Lower leg skin (tissue), 4 donors: ENCODE results near the gene CREBRF. TPM values are rescaled to one million over a fixed set of nuclear protein-coding genes. Genes with fewer than 3 reads are reported as not detected.

ENCODE experiments used
- DNase-seq, 2 donors: peaks; one replicate each; pipeline ENCODE4 v3.0.0-alpha.2; 2019; ENCODE audit warnings: low spot score in 2 of 2
- H3K4me3 ChIP-seq: fragments of 200-600 bp; sonication (generic); 2 replicates; pipeline ENCODE4 v1.5.1; 2017; ENCODE audit warnings: mild to moderate bottlenecking, low read depth; ENCODE audit not compliant: poor library complexity, severe bottlenecking
- CTCF ChIP-seq, 3 donors: fragments of 450-650 bp; IDR thresholded peaks; one replicate each; pipeline ENCODE4 v1.5.1; 2016; ENCODE audit warnings: antibody characterized with exemption in 3 of 3, mild to moderate bottlenecking in 3 of 3, moderate library complexity in 2 of 3
- POLR2A ChIP-seq, 2 donors: fragments of 450-650 bp; IDR thresholded peaks; one replicate each; pipeline ENCODE4 v1.6.1; 2016 to 2017; ENCODE audit warnings: antibody characterized with exemption in 2 of 2, mild to moderate bottlenecking in 1 of 2, moderate library complexity in 1 of 2
- WGBS, 2 donors: methylation state at CpG; one replicate each; pipeline ENCODE4 v1.1.5; 2018; 5-methylcytosine and 5-hydroxymethylcytosine counted together
- intact Hi-C: fragments of 100-400 bp; cut with DNase I; formaldehyde crosslinking; loops from one replicate; pipeline ENCODE4 v1.15.0; 2023; ENCODE audit warnings: low total_unique reads
- total RNA-seq, 4 donors: library from RNA; depleted of rRNA; stranded (reverse); fragments of >200 nt; gene quantifications; one replicate each; pipeline ENCODE4 v1.1.0, GENCODE V29; 2016

The CREBRF gene
- total RNA-seq = 10 to 100 TPM; 34.1 to 59.5 (median 42.1) TPM

GRCh38 chr5:173055983-173056782 is at the start of gene CREBRF:
Gene CREBRF (plus strand): TSS chr5:173056352. CDS start chr5:173080776, 24,424 bp downstream.
- TF ChIP-seq CTCF (IDR thresholded peaks at IDR 0.05) = no peak
- no peak for TF ChIP-seq POLR2A (IDR thresholded peaks at IDR 0.05)
- intact Hi-C loops = loop anchor here (10.0 kb wide), 1 partner anchor 89 kb away; the partner anchor contains the start of gene BNIP1

GRCh38 chr5:173010021-173010420 is 46.1 kb upstream of the CREBRF start:
- DNase-seq = peak in 1 of 2 donors; percentile 18
- intact Hi-C loops = no loop called here
- 82 to 84% methylated on average over 6 of the region's 6 CpGs for WGBS, 2 donors
- no peak overlapping the region for H3K4me3 ChIP-seq
- no peak for TF ChIP-seq POLR2A (IDR thresholded peaks at IDR 0.05)
- TF ChIP-seq CTCF (IDR thresholded peaks at IDR 0.05) = no peak

More at GRCh38 chr5:173055983-173056782, at the start of gene CREBRF:
- DNase-seq = peak; percentile 96 to 100
- WGBS, 2 donors = 0% methylated on average over 10 to 15 of the region's 74 CpGs
- H3K4me3 ChIP-seq = peak within 1 kb of the TSS; percentile 99

GRCh38 chr5:173010547-173011464 is 45.3 kb upstream of the CREBRF start:
- TF ChIP-seq POLR2A (IDR thresholded peaks at IDR 0.05) (no peak), CTCF (IDR thresholded peaks at IDR 0.05) (no peak)
- no peak overlapping the region for H3K4me3 ChIP-seq
- 79 to 86% methylated on average over 11 of the region's 11 CpGs for WGBS, 2 donors
- peak; percentile 43 to 87 for DNase-seq
- intact Hi-C loops = no loop called here

GRCh38 chr5:173011566-173011965 is 44.6 kb upstream of the CREBRF start:
- intact Hi-C loops = no loop called here
- H3K4me3 ChIP-seq = no peak overlapping the region
- DNase-seq = no peak
- TF ChIP-seq CTCF (IDR thresholded peaks at IDR 0.05) (no peak), POLR2A (IDR thresholded peaks at IDR 0.05) (no peak)
- WGBS, 2 donors = 53 to 65% methylated on average over 4 of the region's 4 CpGs

GRCh38 chr5:173012882-173013281 is 43.3 kb upstream of the CREBRF start:
- H3K4me3 ChIP-seq = no peak overlapping the region
- WGBS, 2 donors = 82 to 97% methylated on average over 4 of the region's 4 CpGs
- peak in 1 of 2 donors; percentile 85 for DNase-seq
- TF ChIP-seq CTCF (IDR thresholded peaks at IDR 0.05) (no peak), POLR2A (IDR thresholded peaks at IDR 0.05) (no peak)
- intact Hi-C loops = no loop called here
